ACC112 (cell line): ENCODE data around the gene PNPLA7.

Experiments
- H2AFZ ChIP-seq: fragments of 200-600 bp; sonication (generic); one replicate; pipeline ENCODE4 v1.6.0; 2017; ENCODE audit warnings: antibody characterized with exemption, low read length; ENCODE audit not compliant: unreplicated experiment
- H3K27ac ChIP-seq: fragments of 200-600 bp; sonication (generic); 2 replicates; pipeline ENCODE4 v1.5.1; 2014; ENCODE audit warnings: low read depth, mild to moderate bottlenecking, antibody characterized with exemption, low read length, moderate library complexity
- H3K27me3 ChIP-seq: fragments of 200-600 bp; sonication (generic); 2 replicates; pipeline ENCODE4 v1.6.1; 2014; ENCODE audit warnings: mild to moderate bottlenecking, antibody characterized with exemption, low read length, moderate library complexity, mixed read lengths; ENCODE audit not compliant: insufficient read depth
- H3K36me3 ChIP-seq: fragments of 200-600 bp; sonication (generic); 2 replicates; pipeline ENCODE4 v1.6.1; 2016; ENCODE audit warnings: mild to moderate bottlenecking, antibody characterized with exemption, low read length, moderate library complexity, mixed read lengths; ENCODE audit not compliant: insufficient read depth
- H3K4me1 ChIP-seq: fragments of 200-600 bp; sonication (generic); one replicate; pipeline ENCODE4 v1.6.1; 2016; ENCODE audit warnings: low read length, mixed read lengths; ENCODE audit not compliant: insufficient read depth, unreplicated experiment, control insufficient read depth
- H3K4me3 ChIP-seq: fragments of 200-600 bp; sonication (generic); 2 replicates; pipeline ENCODE4 v1.5.1; 2014; ENCODE audit warnings: mild to moderate bottlenecking, low read depth, low read length
- H3K79me2 ChIP-seq: fragments of 200-600 bp; sonication (generic); one replicate; pipeline ENCODE4 v1.6.0; 2016; ENCODE audit warnings: low read length; ENCODE audit not compliant: control insufficient read depth, unreplicated experiment, insufficient read depth

Gene PNPLA7

GRCh38 chr9:137446851-137447471, 103.2 kb downstream of the PNPLA7 start:
- no peaks in the 10 kb centered on the region for H3K79me2 ChIP-seq
- no peak overlapping the region for H3K27ac ChIP-seq
- no peak overlapping the region for H2AFZ ChIP-seq
- H3K4me3 ChIP-seq, result no peak overlapping the region
- H3K4me1 ChIP-seq, result peaks cover 4% of the 10 kb centered on the region
- no peaks in the 10 kb centered on the region; the same call in 1 of the 2 replicates for H3K36me3 ChIP-seq
- H3K27me3 ChIP-seq, result no peaks in the 10 kb centered on the region

GRCh38 chr9:137445930-137446431, 104.2 kb downstream of the PNPLA7 start:
- no peaks in the 10 kb centered on the region for H3K79me2 ChIP-seq
- no peak overlapping the region for H3K4me3 ChIP-seq
- no peak overlapping the region for H3K27ac ChIP-seq
- H3K27me3 ChIP-seq, result no peaks in the 10 kb centered on the region
- no peak overlapping the region for H2AFZ ChIP-seq
- H3K36me3 ChIP-seq, result no peaks in the 10 kb centered on the region; the same call in 1 of the 2 replicates
- peaks cover 4% of the 10 kb centered on the region for H3K4me1 ChIP-seq

DNA sequence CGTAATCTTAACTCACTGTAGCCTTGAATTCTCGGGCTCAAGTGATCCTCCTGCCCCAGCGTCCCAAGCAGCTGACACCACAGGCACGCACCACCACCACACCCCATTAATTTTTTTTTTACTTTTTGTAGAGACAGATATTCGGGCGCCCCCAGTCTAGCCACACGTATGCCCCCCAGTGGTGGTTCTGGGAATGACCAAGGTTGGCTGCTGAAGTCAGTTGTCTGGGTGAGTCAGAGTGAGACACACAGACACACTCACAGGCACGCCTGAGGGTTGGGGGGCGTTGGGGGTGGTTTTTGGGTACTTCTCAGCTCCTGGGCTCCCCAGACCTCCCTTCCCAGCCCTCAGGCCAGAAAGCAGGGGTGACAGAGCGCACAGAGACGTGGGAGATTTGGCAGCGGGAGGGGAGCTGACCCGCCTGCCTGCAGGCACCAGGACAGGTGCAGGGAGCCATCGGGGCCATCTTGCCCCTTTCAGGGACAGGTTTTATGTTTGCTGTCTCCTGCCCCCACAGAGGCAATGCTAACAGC, 104.9 kb downstream of the PNPLA7 start:
- H3K4me3 ChIP-seq, result no peak overlapping the region
- no peak overlapping the region for H2AFZ ChIP-seq
- H3K27me3 ChIP-seq, result no peaks in the 10 kb centered on the region
- H3K4me1 ChIP-seq, result peaks cover 4% of the 10 kb centered on the region
- H3K36me3 ChIP-seq, result no peaks in the 10 kb centered on the region; the same call in 1 of the 2 replicates
- no peaks in the 10 kb centered on the region for H3K79me2 ChIP-seq
- H3K27ac ChIP-seq, result no peak overlapping the region

DNA sequence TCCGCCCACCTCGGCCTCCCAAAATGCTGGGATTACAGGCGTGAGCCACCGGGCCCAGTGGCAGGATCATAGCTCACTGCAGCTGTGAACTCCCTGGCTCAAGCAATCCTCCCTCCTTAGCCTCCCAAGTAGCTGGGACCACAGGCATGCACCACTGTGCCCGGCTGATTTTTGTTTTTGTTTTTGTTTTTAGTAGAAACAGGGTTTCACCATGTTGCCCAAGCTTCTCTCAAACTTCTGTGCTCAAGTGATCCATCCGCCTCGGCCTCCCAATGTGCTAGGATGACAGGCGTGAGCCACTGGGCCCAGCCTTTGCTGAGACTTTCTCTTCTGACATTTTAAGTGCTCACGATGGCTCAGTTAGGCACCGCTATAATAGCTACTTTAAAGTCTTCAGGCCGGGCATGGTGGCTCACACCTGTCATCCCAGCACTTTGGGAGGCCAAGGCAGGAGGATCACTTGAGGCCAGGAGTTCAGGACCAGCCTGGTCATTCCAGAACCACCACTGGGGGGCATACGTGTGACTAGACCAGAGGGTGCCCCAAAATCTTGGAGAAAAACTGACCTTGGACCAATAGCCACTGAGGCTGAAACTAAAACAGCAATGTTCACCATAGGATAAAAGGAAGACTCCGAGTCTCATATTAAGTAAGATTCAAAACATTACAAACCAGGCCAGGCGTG, 106.0 kb downstream of the PNPLA7 start:
- no peaks in the 10 kb centered on the region for H3K27me3 ChIP-seq
- H3K36me3 ChIP-seq, result no peaks in the 10 kb centered on the region
- H3K79me2 ChIP-seq, result no peaks in the 10 kb centered on the region
- H3K27ac ChIP-seq, result no peak overlapping the region
- peaks cover 4% of the 10 kb centered on the region for H3K4me1 ChIP-seq
- no peak overlapping the region for H3K4me3 ChIP-seq
- H2AFZ ChIP-seq, result no peak overlapping the region

- Histone ChIP-seq H3K79me2 (no peaks in the 10 kb centered on the region), H2AFZ (no peak overlapping the region), H3K4me3 (no peak overlapping the region), H3K27me3 (no peaks in the 10 kb centered on the region), H3K36me3 (no peaks in the 10 kb centered on the region), H3K4me1 (peaks cover 4% of the 10 kb centered on the region), H3K27ac (no peak overlapping the region)
Measured at GRCh38 chr9:137441935-137442321, 108.3 kb downstream of the PNPLA7 start.

DNA sequence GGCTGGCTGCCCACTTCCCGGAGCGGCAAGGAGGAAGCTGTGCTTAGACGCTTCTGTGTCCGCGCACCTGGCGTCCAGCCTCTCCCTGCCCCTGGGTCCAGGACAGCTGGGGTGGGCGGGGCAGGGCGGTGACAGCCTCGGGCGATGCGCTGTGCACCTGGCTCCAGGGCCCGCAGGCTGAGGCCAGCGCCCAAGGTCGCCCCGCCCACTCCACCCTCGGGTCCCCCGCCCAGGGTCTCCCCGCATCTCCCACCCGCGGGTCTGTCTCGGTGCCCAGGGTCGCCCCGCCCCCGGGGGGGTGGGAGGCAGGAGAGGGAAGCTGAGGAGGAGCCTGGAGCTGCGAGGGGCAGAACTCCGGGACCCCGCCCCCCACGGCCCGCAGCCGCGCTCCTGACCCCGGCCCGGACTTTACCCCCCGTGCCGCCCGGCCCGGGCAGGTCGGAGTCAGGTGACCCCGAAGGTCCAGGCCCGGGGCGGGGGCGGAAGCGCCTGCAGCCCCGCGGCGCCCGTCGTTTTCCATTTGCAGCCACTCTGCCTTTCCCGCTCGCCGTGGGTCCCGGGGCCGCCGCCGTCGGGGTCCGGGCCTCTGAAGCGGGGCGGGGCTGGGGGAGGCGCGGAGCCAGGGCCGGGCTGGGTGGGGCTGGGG, 108.8 kb downstream of the PNPLA7 start, which contains the start of gene ENTPD8:
Gene ENTPD8 (minus strand): TSS at position 69 of the 646 bp plus-strand sequence. CDS start 3,072 bp downstream, outside the sequence.
- Histone ChIP-seq H3K27ac (no peak within 1 kb of the TSS), H3K27me3 (no peaks in the 10 kb centered on the region), H3K4me3 (peak within 1 kb of the TSS; percentile 71), H3K36me3 (no peaks in the 10 kb centered on the region), H3K4me1 (peaks cover 4% of the 10 kb centered on the region), H3K79me2 (no peaks in the 10 kb centered on the region), H2AFZ (no peak within 1 kb of the TSS)

GRCh38 chr9:137439158-137439714, 111.0 kb downstream of the PNPLA7 start:
- Histone ChIP-seq H3K4me1 (peaks cover 7% of the 10 kb centered on the region), H3K36me3 (no peaks in the 10 kb centered on the region), H3K27ac (no peak overlapping the region), H3K27me3 (no peaks in the 10 kb centered on the region), H3K4me3 (no peak overlapping the region), H3K79me2 (no peaks in the 10 kb centered on the region), H2AFZ (no peak overlapping the region)

DNA sequence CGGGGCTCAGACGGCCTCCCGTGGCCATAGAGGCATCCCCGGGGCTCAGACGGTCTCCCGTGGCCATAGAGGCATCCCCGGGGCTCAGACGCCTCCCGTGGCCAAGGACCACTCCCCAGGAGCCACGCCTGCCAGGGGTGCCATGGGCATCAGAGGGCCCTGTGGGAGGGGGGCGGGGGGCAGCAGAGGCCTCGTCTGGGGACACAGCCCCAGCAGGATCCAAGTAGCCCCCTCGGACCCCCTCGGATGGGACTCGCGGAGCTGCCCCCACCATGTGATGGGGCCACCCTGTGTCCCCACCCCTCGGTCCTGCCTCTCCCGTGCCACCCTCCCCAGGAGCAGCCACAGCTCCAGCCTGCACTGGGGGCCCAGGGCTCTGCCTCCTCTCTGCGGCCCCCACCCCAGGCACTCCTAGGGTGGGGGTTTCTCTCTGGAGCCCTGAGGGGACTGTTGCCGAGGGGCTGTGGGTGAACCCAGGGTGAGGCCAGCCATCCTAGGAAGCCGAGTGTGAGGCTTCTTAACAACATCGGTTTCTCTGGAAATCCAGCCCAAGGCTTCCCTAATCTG, 111.5 kb downstream of the PNPLA7 start:
- no peaks in the 10 kb centered on the region for H3K36me3 ChIP-seq
- no peak overlapping the region for H3K4me3 ChIP-seq
- no peaks in the 10 kb centered on the region for H3K79me2 ChIP-seq
- no peak overlapping the region for H3K27ac ChIP-seq
- no peaks in the 10 kb centered on the region for H3K27me3 ChIP-seq
- no peak overlapping the region for H2AFZ ChIP-seq
- H3K4me1 ChIP-seq, result peaks cover 7% of the 10 kb centered on the region

- Histone ChIP-seq H3K4me3 (no peak overlapping the region), H3K36me3 (no peaks in the 10 kb centered on the region), H3K27ac (no peak overlapping the region), H3K79me2 (no peaks in the 10 kb centered on the region), H3K4me1 (peaks cover 7% of the 10 kb centered on the region), H2AFZ (no peak overlapping the region), H3K27me3 (no peaks in the 10 kb centered on the region)
Measured at GRCh38 chr9:137437691-137438590, 112.3 kb downstream of the PNPLA7 start.
